ENCODE data around the gene IKZF4.

GRCh38 chr12:55982319-55982936 is 38.4 kb upstream of the IKZF4 start:
- TF ChIP-seq POLR2A (IDR thresholded peaks at IDR 0.05; ENCODE audit: low read depth, low read length) (no peak), POLR2AphosphoS5 (IDR thresholded peaks at IDR 0.05; ENCODE audit: low read depth, low read length) (no peak)
